SK-N-SH (cell line): Measurements from ENCODE around the gene IGFL1.

ENCODE experiments used
- GATA2 ChIP-seq: sonication (generic); formaldehyde crosslinking; IDR thresholded peaks from 2 replicates; pipeline ENCODE4 v1.5.0; 2020; ENCODE audit warnings: mild to moderate bottlenecking, missing genetic modification reagents
- RAD21 ChIP-seq: IDR thresholded peaks from 2 replicates; pipeline ENCODE4 v1.6.1; 2012; ENCODE audit warnings: mild to moderate bottlenecking, low read length
- RFX5 ChIP-seq: IDR thresholded peaks from 2 replicates; pipeline ENCODE4 v1.6.1; 2012; ENCODE audit warnings: mild to moderate bottlenecking, improper control_type of control experiment, low read length
- TAF1 ChIP-seq: IDR thresholded peaks from 2 replicates; pipeline ENCODE4 v1.6.1; 2012; ENCODE audit warnings: low read depth, mild to moderate bottlenecking, low read length, moderate library complexity, borderline replicate concordance
- YY1 ChIP-seq: IDR thresholded peaks from 2 replicates; pipeline ENCODE4 v1.4.0; 2012; ENCODE audit warnings: low read depth, mild to moderate bottlenecking
- TF ChIP-seq, protein P1 (sequence below): fragments of 200-600 bp; sonication (generic); IDR thresholded peaks from 2 replicates; pipeline ENCODE4 v1.6.1; 2017; ENCODE audit warnings: antibody characterized with exemption, mild to moderate bottlenecking, moderate library complexity

DNA sequence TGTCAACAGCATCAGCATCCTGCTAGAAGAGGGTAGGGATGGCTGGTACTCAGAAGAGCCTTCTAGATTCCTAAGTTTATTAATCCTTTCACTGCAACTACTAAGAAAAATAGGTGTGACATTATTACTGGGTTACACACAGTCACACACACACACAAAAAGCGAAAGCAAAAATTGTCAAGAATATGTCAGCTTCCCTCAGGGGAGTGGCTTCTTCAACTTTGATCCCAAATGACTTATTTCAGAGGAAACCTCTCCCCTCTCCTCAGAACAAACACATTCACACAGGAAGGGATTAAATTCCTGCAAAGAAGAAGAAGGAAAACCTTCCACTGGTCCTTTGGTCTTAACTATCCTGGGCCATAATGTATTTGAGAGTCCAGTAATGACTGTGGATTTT is 20.1 kb upstream of the IGFL1 start:
- TF ChIP-seq TAF1 (no peak), RAD21 (no peak), YY1 (no peak), GATA2 (CRISPR knock-in tag) (no peak), RFX5 (no peak)
- TF ChIP-seq, protein P1, sequence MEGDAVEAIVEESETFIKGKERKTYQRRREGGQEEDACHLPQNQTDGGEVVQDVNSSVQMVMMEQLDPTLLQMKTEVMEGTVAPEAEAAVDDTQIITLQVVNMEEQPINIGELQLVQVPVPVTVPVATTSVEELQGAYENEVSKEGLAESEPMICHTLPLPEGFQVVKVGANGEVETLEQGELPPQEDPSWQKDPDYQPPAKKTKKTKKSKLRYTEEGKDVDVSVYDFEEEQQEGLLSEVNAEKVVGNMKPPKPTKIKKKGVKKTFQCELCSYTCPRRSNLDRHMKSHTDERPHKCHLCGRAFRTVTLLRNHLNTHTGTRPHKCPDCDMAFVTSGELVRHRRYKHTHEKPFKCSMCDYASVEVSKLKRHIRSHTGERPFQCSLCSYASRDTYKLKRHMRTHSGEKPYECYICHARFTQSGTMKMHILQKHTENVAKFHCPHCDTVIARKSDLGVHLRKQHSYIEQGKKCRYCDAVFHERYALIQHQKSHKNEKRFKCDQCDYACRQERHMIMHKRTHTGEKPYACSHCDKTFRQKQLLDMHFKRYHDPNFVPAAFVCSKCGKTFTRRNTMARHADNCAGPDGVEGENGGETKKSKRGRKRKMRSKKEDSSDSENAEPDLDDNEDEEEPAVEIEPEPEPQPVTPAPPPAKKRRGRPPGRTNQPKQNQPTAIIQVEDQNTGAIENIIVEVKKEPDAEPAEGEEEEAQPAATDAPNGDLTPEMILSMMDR = no peak
